Measurements from ENCODE around the gene SFXN5.

GRCh38 chr2:72925328-72925943 lies 146.1 kb downstream of the SFXN5 start:
- no peak for TF ChIP-seq CTCF (IDR thresholded peaks at IDR 0.05)
- no peak for TF ChIP-seq SIN3A (IDR thresholded peaks at IDR 0.05; ENCODE audit: borderline replicate concordance, insufficient read depth, low read depth, low read length)
- no peak for TF ChIP-seq REST (IDR thresholded peaks at IDR 0.05; ENCODE audit: insufficient read depth in 1 of 2, low read depth in 2 of 2, low read length in 1 of 2)
- no peak for TF ChIP-seq POLR2AphosphoS5 (IDR thresholded peaks at IDR 0.05; ENCODE audit: low read depth, low read length)

Data from Panc1 (cell line).